H9 (cell line): ENCODE results near the gene LMOD1. TPM values are rescaled to one million over a fixed set of nuclear protein-coding genes. Genes with fewer than 3 reads are reported as not detected.

Source experiments
- DNase-seq: peaks from one replicate; pipeline ENCODE4 v3.0.0-alpha.2; 2017
- H2AFZ ChIP-seq: one replicate; pipeline ENCODE4 v1.6.1; 2013; ENCODE audit warnings: mild to moderate bottlenecking, low read length, control low read depth, moderate library complexity
- H2AK5ac ChIP-seq: 2 replicates; pipeline ENCODE4 v1.6.1; 2013; ENCODE audit warnings: low read length, control low read depth, mixed read lengths; ENCODE audit not compliant: insufficient read length
- H2BK120ac ChIP-seq: one replicate; pipeline ENCODE4 v1.6.1; 2013; ENCODE audit warnings: low read depth, mild to moderate bottlenecking, low read length, control low read depth, inconsistent platforms; ENCODE audit not compliant: poor library complexity, severe bottlenecking
- H2BK12ac ChIP-seq: 2 replicates; pipeline ENCODE4 v1.6.1; 2013; ENCODE audit warnings: low read length, control low read depth, mixed read lengths, low read depth; ENCODE audit not compliant: insufficient read length
- H2BK15ac ChIP-seq: 2 replicates; pipeline ENCODE4 v1.6.1; 2013; ENCODE audit warnings: low read depth, low read length, control low read depth
- H2BK20ac ChIP-seq: one replicate; pipeline ENCODE4 v1.6.1; 2013; ENCODE audit warnings: low read depth, mild to moderate bottlenecking, low read length, control low read depth, inconsistent platforms; ENCODE audit not compliant: poor library complexity, severe bottlenecking
- H2BK5ac ChIP-seq: 2 replicates; pipeline ENCODE4 v1.6.1; 2013; ENCODE audit warnings: low read length, control low read depth, mixed read lengths; ENCODE audit not compliant: insufficient read length
- H3K14ac ChIP-seq: 2 replicates; pipeline ENCODE4 v1.6.1; 2013; ENCODE audit warnings: low read length, control low read depth; ENCODE audit not compliant: insufficient read depth
- H3K18ac ChIP-seq: 2 replicates; pipeline ENCODE4 v1.6.1; 2013; ENCODE audit warnings: low read depth, mild to moderate bottlenecking, mixed read lengths, low read length, control low read depth; ENCODE audit not compliant: insufficient read length
- H3K23ac ChIP-seq: 2 replicates; pipeline ENCODE4 v1.6.1; 2013; ENCODE audit warnings: low read length, control low read depth, mixed read lengths, low read depth; ENCODE audit not compliant: insufficient read length
- H3K23me2 ChIP-seq: 2 replicates; pipeline ENCODE4 v1.6.1; 2013; ENCODE audit warnings: low read depth, mild to moderate bottlenecking, mixed read lengths, low read length, control low read depth; ENCODE audit not compliant: insufficient read length, poor library complexity, severe bottlenecking
- H3K27ac ChIP-seq: 2 replicates; pipeline ENCODE4 v1.5.1; 2013; ENCODE audit warnings: low read length, control low read depth, mixed read lengths, low read depth; ENCODE audit not compliant: insufficient read length
- H3K27me3 ChIP-seq: 2 replicates; pipeline ENCODE4 v1.6.1; 2013; ENCODE audit warnings: low read length, control low read depth, inconsistent platforms; ENCODE audit not compliant: insufficient read depth
- H3K4ac ChIP-seq: 2 replicates; pipeline ENCODE4 v1.6.1; 2013; ENCODE audit warnings: low read depth, mild to moderate bottlenecking, control low read depth, inconsistent platforms, low read length, moderate library complexity
- H3K4me1 ChIP-seq: 2 replicates; pipeline ENCODE4 v1.6.1; 2013; ENCODE audit warnings: low read length, control low read depth, inconsistent platforms; ENCODE audit not compliant: insufficient read depth
- H3K4me2 ChIP-seq: 2 replicates; pipeline ENCODE4 v1.6.1; 2013; ENCODE audit warnings: low read length, control low read depth, mixed read lengths; ENCODE audit not compliant: insufficient read length, insufficient read depth
- H3K56ac ChIP-seq: 2 replicates; pipeline ENCODE4 v1.6.1; 2013; ENCODE audit warnings: low read depth, mild to moderate bottlenecking, mixed read lengths, low read length, control low read depth; ENCODE audit not compliant: insufficient read length
- H3K79me1 ChIP-seq: 2 replicates; pipeline ENCODE4 v1.6.1; 2013; ENCODE audit warnings: low read depth, mild to moderate bottlenecking, moderate library complexity, low read length, control low read depth, inconsistent platforms; ENCODE audit not compliant: insufficient read depth, poor library complexity, severe bottlenecking
- H3K79me2 ChIP-seq: 2 replicates; pipeline ENCODE4 v1.6.1; 2013; ENCODE audit warnings: low read length, control low read depth, inconsistent platforms; ENCODE audit not compliant: insufficient read depth
- H3K9ac ChIP-seq: 2 replicates; pipeline ENCODE4 v1.6.1; 2013; ENCODE audit warnings: low read length, control low read depth, mixed read lengths; ENCODE audit not compliant: insufficient read length; ENCODE audit errors: extremely low read depth
- H3K9me3 ChIP-seq: one replicate; pipeline ENCODE4 v1.6.1; 2013; ENCODE audit warnings: low read depth, low read length, inconsistent platforms; ENCODE audit not compliant: control insufficient read depth
- H3T11ph ChIP-seq: one replicate; pipeline ENCODE4 v1.6.1; 2013; ENCODE audit warnings: mild to moderate bottlenecking, low read length, control low read depth, inconsistent platforms
- H4K20me1 ChIP-seq: one replicate; pipeline ENCODE4 v1.6.1; 2013; ENCODE audit not compliant: control insufficient read depth, insufficient read length, insufficient read depth
- H4K5ac ChIP-seq: 2 replicates; pipeline ENCODE4 v1.6.1; 2013; ENCODE audit warnings: low read depth, mild to moderate bottlenecking, mixed read lengths, low read length, control low read depth; ENCODE audit not compliant: insufficient read length
- H4K8ac ChIP-seq: replicated peaks from 2 replicates; pipeline ENCODE4 v1.6.1; 2013; ENCODE audit warnings: low read length, control low read depth, mixed read lengths, low read depth; ENCODE audit not compliant: insufficient read length
- H4K91ac ChIP-seq: 2 replicates; pipeline ENCODE4 v1.6.1; 2013; ENCODE audit warnings: low read depth, mild to moderate bottlenecking, moderate library complexity, mixed read lengths, low read length, control low read depth; ENCODE audit not compliant: insufficient read length
- H3K27ac Mint-ChIP-seq, 3 experiments: 2 replicates in 2 of 3; 3 replicates in 1 of 3; pipeline ENCODE4 v1.8.0; 2020 to 2021; ENCODE audit warnings: mixed read lengths in 3 of 3, mild to moderate bottlenecking in 1 of 3, moderate library complexity in 1 of 3
- H3K27me3 Mint-ChIP-seq: 2 replicates; pipeline ENCODE4 v1.8.0; 2021; ENCODE audit warnings: low read depth, mild to moderate bottlenecking, moderate library complexity, mixed read lengths
- H3K36me3 Mint-ChIP-seq, 3 experiments: 2 replicates in 2 of 3; 3 replicates in 1 of 3; pipeline ENCODE4 v1.8.0; 2020 to 2021; ENCODE audit warnings: low read depth in 3 of 3, mixed read lengths in 3 of 3; ENCODE audit not compliant: insufficient read depth in 1 of 3
- H3K4me1 Mint-ChIP-seq, 2 experiments: 2 replicates each; pipeline ENCODE4 v1.8.0; 2020; ENCODE audit warnings: mixed read lengths in 2 of 2
- H3K4me3 Mint-ChIP-seq, 2 experiments: 2 replicates in 1 of 2; 3 replicates in 1 of 2; pipeline ENCODE4 v1.8.0; 2020 to 2021; ENCODE audit warnings: mild to moderate bottlenecking in 2 of 2, mixed read lengths in 2 of 2, moderate library complexity in 1 of 2
- H3K9me3 Mint-ChIP-seq, 2 experiments: 2 replicates in 1 of 2; 3 replicates in 1 of 2; pipeline ENCODE4 v1.8.0; 2020; ENCODE audit warnings: mild to moderate bottlenecking in 2 of 2, mixed read lengths in 2 of 2, moderate library complexity in 1 of 2
- WGBS: extraction: QIAGEN DNeasy Blood & Tissue Kit; methylation state at CpG from one replicate; pipeline ENCODE4 v1.1.7; 2013; ENCODE audit warnings: missing lambda C conversion rate, low lambda C conversion rate, mixed read lengths; ENCODE audit not compliant: insufficient read length; ENCODE audit errors: extremely low coverage; 5-methylcytosine and 5-hydroxymethylcytosine counted together
- total RNA-seq: library from RNA; stranded (reverse); gene quantifications from 2 replicates; pipeline ENCODE4 v1.2.1, GENCODE V29; 2021
- TF ChIP-seq, protein P1 (sequence below): fragments of 200-600 bp; sonication (generic); conservative IDR thresholded peaks from 3 replicates; pipeline ENCODE4 v1.8.0; 2021; ENCODE audit warnings: antibody characterized with exemption, mild to moderate bottlenecking

LMOD1 gene
- total RNA-seq, 1 experiment from 2014 or later: 0.31 TPM

DNA sequence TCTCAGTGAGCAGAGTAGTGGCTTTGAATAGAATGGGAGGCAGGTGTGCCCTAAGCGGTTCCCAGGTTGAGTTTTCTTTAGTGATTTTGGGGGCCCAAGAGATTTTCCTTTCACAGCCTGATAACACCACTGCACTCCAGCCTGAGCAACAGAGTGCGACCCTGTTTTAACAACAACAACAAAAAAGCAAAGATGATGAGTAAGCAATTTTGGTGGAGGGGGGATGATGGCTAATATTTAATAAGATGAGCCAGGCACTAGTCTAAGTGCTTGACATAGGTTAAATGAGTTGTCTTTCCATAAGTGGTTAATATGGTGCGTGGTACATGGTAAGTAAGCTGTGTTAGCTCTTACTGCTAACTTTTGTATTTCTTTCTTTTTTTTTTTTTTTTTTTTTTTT is 38.1 kb upstream of the LMOD1 start:
- peaks cover 9% of the 10 kb centered on the region for H3K23me2 ChIP-seq
- no peak overlapping the region for H4K91ac ChIP-seq
- H3K4me2 ChIP-seq: peak overlapping the region; percentile 73
- H2BK20ac ChIP-seq: no peak overlapping the region
- no peaks in the 10 kb centered on the region for H4K20me1 ChIP-seq
- no peak overlapping the region for H4K5ac ChIP-seq
- H3K79me2 ChIP-seq: peaks cover 7% of the 10 kb centered on the region; the same call in 1 of the 2 replicates
- no peak overlapping the region for H3K4ac ChIP-seq
- no peaks in the 10 kb centered on the region for H3K9me3 ChIP-seq
- no peak overlapping the region for H3K18ac ChIP-seq
- no peak overlapping the region for H2AK5ac ChIP-seq
- H3K14ac ChIP-seq: no peak overlapping the region
- no peak overlapping the region for H3K27ac ChIP-seq
- H3K23ac ChIP-seq: no peak overlapping the region
- Mint-ChIP-seq H3K36me3 (peaks cover 6 to 19% (median 9%) of the 10 kb centered on the region in 3 experiments), H3K27me3 (peaks cover 11% of the 10 kb centered on the region), H3K9me3 (no peaks in the 10 kb centered on the region), H3K4me3 (peak overlapping the region; percentile 94 to 96; a peak in 4 of 5 replicates), H3K4me1 (peaks cover 18 to 21% of the 10 kb centered on the region in 2 experiments), H3K27ac (no peak overlapping the region; a peak in 1 of 7 replicates)
- TF ChIP-seq, protein P1, sequence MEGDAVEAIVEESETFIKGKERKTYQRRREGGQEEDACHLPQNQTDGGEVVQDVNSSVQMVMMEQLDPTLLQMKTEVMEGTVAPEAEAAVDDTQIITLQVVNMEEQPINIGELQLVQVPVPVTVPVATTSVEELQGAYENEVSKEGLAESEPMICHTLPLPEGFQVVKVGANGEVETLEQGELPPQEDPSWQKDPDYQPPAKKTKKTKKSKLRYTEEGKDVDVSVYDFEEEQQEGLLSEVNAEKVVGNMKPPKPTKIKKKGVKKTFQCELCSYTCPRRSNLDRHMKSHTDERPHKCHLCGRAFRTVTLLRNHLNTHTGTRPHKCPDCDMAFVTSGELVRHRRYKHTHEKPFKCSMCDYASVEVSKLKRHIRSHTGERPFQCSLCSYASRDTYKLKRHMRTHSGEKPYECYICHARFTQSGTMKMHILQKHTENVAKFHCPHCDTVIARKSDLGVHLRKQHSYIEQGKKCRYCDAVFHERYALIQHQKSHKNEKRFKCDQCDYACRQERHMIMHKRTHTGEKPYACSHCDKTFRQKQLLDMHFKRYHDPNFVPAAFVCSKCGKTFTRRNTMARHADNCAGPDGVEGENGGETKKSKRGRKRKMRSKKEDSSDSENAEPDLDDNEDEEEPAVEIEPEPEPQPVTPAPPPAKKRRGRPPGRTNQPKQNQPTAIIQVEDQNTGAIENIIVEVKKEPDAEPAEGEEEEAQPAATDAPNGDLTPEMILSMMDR: no peak
- no peak for DNase-seq
- no peaks in the 10 kb centered on the region; the same call in 1 of the 2 replicates for H3K27me3 ChIP-seq
- no peak overlapping the region for H4K8ac ChIP-seq
- no peak overlapping the region for H2BK15ac ChIP-seq
- no peak overlapping the region for H2BK5ac ChIP-seq
- no peak overlapping the region for H2BK12ac ChIP-seq
- no peak overlapping the region for H2AFZ ChIP-seq
- peaks cover 3% of the 10 kb centered on the region for H3K79me1 ChIP-seq
- no peak overlapping the region for H3K9ac ChIP-seq
- H3T11ph ChIP-seq: no peak overlapping the region
- no peak overlapping the region for H3K56ac ChIP-seq
- WGBS: no CpG with 5 or more reads among the region's 3 CpGs
- H3K4me1 ChIP-seq: no peaks in the 10 kb centered on the region; the same call in 1 of the 2 replicates
- no peak overlapping the region for H2BK120ac ChIP-seq
